H1 (cell line): ENCODE measurements around the gene ASXL1. TPM values are rescaled to one million over a fixed set of nuclear protein-coding genes. Genes with fewer than 3 reads are reported as not detected.

Source experiments
- ATF2 ChIP-seq: IDR thresholded peaks from 2 replicates; pipeline ENCODE4 v1.6.1; 2012; ENCODE audit warnings: low read length, inconsistent platforms
- RAD21 ChIP-seq, 2 experiments: IDR thresholded peaks in 1 of 2; conservative IDR thresholded peaks in 1 of 2; 2 replicates each; pipeline ENCODE4 v1.6.1; 2011; ENCODE audit warnings: low read depth in 2 of 2, low read length in 2 of 2, improper control_type of control experiment in 1 of 2, inconsistent platforms in 1 of 2, mild to moderate bottlenecking in 1 of 2, moderate library complexity in 1 of 2
- SP1 ChIP-seq: IDR thresholded peaks from 2 replicates; pipeline ENCODE4 v1.6.1; 2011; ENCODE audit warnings: low read depth, low read length
- SP2 ChIP-seq: IDR thresholded peaks from 2 replicates; pipeline ENCODE4 v1.6.1; 2012; ENCODE audit warnings: mild to moderate bottlenecking, low read length, inconsistent platforms
- polyA plus RNA-seq, 7 experiments: library from polyadenylated mRNA; depleted of rRNA in 3 of 7; stranded (reverse) in 5 of 7; unstranded in 2 of 7; fragments of >200 nt in 5 of 7; fragments of 200-250 nt in 2 of 7; gene quantifications; 1 replicate in 5 of 7; 2 replicates in 1 of 7; 4 replicates in 1 of 7; pipeline versions ENCODE4 v1.2.1 to v1.2.3, GENCODE V29; 2011 to 2013; ENCODE audit warnings: missing spikeins in 2 of 7, mixed read lengths in 2 of 7
- total RNA-seq: library from RNA; stranded (reverse); fragmentation: NEBNext Ultra II Directional; extraction: Animal tissue kit (Norgen Biotek cat#: 25700); gene quantifications from 2 replicates; pipeline ENCODE4 v1.2.1, GENCODE V29; 2021
- TF ChIP-seq, protein P1 (sequence below): IDR thresholded peaks from 2 replicates; pipeline ENCODE4 v1.6.1; 2011; ENCODE audit warnings: low read depth, mild to moderate bottlenecking, low read length; ENCODE audit not compliant: insufficient read depth

The ASXL1 gene
- total and polyA plus RNA-seq, 2 of the 8 experiments (the other 6 are each of a cell fraction or from before 2014, with no cell fraction given) = 10.6 to 26.5 TPM

- TF ChIP-seq RAD21 (IDR thresholded peaks at IDR 0.05 in 1 of 2, conservative IDR thresholded peaks at IDR 0.05 in 1 of 2; ENCODE audit: low read depth in 2 of 2, low read length in 2 of 2) (no peak), SP1 (no peak), ATF2 (no peak), SP2 (no peak)
- TF ChIP-seq, protein P1, sequence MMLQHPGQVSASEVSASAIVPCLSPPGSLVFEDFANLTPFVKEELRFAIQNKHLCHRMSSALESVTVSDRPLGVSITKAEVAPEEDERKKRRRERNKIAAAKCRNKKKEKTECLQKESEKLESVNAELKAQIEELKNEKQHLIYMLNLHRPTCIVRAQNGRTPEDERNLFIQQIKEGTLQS = no peak
These were observed 38.6 kb downstream of the ASXL1 start (continued) for GRCh38 chr20:32396646-32397160.
